IPS-18c (cell line): ENCODE measurements around the gene MARS1.

ENCODE experiments used
- H3K4me3 ChIP-seq: 2 replicates; pipeline ENCODE4 v1.7.0; 2013; ENCODE audit warnings: low read depth, mild to moderate bottlenecking, low read length, moderate library complexity; ENCODE audit not compliant: insufficient read depth
- H3K9me3 ChIP-seq: one replicate; pipeline ENCODE4 v1.6.1; 2013; ENCODE audit warnings: mild to moderate bottlenecking, low read length, moderate library complexity; ENCODE audit not compliant: control insufficient read depth, insufficient read depth

Gene MARS1

DNA sequence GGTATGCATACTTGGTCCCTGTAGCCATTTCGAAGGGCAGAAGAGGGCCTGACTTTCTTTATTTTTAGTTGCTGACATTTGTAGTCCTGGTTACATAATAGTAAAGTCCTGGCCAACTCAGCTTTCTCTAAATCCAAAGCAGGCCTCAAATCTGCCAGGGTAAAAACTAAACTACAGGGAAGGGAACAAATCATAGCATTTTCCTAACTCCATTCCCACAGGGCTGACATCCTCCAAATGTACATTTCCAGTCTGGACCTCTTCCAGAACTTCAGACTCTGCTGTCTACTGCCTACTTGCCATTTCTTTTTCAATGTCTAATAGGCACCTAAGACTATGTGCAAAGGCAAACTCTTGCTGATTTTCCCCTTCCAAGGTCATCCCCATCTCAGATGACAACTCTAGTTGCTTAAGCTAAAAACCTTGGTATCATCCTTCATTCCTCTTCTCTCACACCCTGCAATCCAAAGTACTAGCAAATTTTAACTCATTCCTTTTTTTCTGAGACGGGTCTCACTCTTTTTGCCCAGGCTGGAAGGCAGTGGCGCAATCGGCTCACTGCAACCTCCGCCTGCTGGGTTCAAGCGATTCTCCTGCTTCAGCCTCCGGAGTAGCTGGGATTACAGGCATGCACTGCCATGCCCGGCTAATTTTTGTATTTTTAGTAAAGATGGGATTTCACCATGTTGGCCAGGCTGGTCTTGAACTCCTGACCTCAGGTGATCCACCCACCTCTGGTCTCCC lies 30.5 kb downstream of the MARS1 start:
- Histone ChIP-seq H3K9me3 (no peaks in the 10 kb centered on the region), H3K4me3 (no peak overlapping the region)

GRCh38 chr12:57518920-57519795 lies 31.3 kb downstream of the MARS1 start:
- Histone ChIP-seq H3K9me3 (no peaks in the 10 kb centered on the region), H3K4me3 (peak overlapping the region; percentile 83)

DNA sequence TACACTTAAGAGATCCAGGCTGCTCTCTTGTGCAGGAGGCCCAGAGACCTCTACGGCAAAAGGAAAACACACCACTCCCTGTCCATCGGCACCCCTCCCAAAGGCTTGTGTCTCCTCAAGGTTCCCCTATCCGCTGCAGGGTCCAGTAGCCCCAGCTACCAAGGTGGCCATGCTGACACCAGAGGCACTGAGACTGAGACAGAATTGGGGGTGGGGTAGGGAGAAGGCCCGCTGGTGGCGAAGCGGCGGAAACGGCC lies 31.9 kb downstream of the MARS1 start:
- Histone ChIP-seq H3K4me3 (peak overlapping the region; percentile 83), H3K9me3 (no peaks in the 10 kb centered on the region)

GRCh38 chr12:57520053-57520818 lies 32.4 kb downstream of the MARS1 start, which contains the start of gene DDIT3:
Gene DDIT3 (minus strand): TSS chr12:57520514. CDS start chr12:57517406, 3,108 bp downstream.
- Histone ChIP-seq H3K9me3 (no peaks in the 10 kb centered on the region), H3K4me3 (peak within 1 kb of the TSS; percentile 83)

DNA sequence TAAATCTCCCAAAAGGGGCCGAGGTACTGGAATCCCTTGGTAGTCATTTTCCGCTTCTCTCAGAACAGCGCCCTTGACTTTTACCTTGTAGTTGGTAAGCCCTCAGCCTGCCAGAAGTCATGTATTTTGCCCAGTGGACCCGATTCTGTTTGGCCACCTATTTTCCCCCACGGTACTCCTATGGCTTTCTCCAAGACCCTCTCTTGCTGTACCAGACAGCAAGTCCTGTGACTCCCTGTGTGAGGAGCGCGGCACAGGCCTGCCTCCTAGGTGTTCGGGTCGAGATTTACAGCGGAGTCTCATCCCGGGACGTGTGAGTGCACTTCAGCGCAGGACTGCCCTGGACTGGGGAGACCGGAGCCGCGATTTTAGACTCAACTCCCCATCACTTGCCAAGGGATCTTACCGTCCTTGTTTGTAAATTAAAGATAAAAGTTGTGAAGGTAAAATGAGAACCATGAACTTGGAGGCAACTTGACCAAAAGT lies 33.7 kb downstream of the MARS1 start:
- H3K9me3 ChIP-seq = no peaks in the 10 kb centered on the region
- peak overlapping the region; percentile 49 for H3K4me3 ChIP-seq

GRCh38 chr12:57522011-57522886 lies 34.4 kb downstream of the MARS1 start, which contains the start of gene MBD6:
Gene MBD6 (plus strand): TSS chr12:57522824. CDS start chr12:57524304, 1,480 bp downstream.
- no peaks in the 10 kb centered on the region for H3K9me3 ChIP-seq
- H3K4me3 ChIP-seq = peak within 1 kb of the TSS; percentile 83

DNA sequence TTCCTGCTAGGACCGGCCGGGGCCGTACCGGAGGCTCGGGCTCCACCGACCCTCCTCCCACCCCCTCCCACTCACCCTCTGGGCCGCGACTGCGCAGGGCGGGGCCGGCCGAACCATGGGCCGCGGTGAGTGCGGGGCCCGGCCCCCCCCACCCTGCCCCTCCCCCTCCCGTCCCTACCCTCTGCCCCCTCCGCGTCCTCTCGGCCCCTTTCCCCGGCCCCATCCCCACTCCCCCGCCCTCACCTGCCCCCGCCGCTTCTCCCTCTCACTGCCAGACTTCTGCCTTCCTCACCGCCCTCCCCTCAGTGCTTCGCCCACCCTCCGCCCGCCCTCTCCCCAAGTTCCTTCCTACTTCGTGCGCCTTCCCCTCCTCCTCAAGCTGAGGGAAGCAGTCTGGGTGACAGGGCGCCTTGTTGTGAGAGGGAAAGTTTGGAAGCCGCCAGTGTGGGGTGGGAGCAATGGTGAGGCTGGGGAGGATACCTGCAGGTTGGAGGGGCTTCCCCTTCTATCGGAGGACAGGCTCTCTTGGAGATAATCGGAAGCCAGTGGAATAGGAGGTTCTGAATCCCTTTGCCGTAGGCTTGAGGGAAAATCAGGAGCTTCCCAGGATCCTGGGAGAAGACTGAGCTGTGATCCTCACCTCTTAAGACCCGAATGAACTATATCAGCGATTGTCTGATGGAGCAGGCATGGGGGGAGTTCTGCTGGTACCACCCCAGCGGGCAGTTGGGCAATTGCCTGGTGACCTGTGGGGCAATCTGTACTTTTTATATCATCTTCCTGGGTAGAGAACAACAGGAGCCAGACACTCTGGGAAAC lies 35.2 kb downstream of the MARS1 start:
- Histone ChIP-seq H3K9me3 (no peaks in the 10 kb centered on the region), H3K4me3 (peak overlapping the region; percentile 83)

GRCh38 chr12:57523706-57524614 lies 36.1 kb downstream of the MARS1 start:
- Histone ChIP-seq H3K9me3 (no peaks in the 10 kb centered on the region), H3K4me3 (peak overlapping the region; percentile 83)

- Histone ChIP-seq H3K4me3 (no peak overlapping the region), H3K9me3 (no peaks in the 10 kb centered on the region)
Measured at GRCh38 chr12:57524814-57525614, 37.1 kb downstream of the MARS1 start.

DNA sequence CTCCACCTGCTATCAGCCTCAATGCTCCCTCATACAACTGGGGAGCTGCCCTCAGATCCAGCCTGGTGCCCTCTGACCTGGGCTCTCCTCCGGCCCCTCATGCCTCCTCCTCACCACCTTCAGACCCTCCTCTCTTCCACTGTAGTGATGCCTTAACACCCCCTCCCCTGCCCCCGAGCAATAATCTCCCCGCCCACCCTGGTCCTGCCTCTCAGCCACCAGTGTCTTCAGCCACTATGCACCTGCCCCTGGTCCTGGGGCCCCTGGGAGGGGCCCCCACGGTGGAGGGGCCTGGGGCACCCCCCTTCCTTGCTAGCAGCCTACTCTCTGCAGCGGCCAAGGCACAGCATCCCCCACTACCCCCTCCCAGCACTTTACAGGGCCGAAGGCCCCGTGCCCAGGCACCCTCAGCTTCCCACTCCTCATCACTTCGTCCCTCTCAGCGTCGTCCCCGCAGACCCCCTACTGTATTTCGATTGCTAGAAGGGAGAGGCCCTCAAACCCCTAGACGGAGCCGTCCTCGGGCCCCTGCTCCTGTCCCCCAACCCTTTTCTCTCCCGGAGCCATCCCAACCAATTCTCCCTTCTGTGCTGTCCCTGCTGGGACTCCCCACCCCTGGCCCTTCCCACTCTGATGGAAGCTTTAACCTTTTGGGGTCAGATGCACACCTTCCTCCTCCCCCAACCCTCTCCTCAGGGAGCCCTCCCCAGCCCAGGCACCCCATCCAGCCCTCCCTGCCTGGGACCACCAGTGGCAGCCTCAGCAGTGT lies 37.9 kb downstream of the MARS1 start:
- H3K9me3 ChIP-seq = no peaks in the 10 kb centered on the region
- no peak overlapping the region for H3K4me3 ChIP-seq

GRCh38 chr12:57526477-57527126 lies 38.7 kb downstream of the MARS1 start:
- Histone ChIP-seq H3K9me3 (no peaks in the 10 kb centered on the region), H3K4me3 (no peak overlapping the region)

- Histone ChIP-seq H3K4me3 (no peak overlapping the region), H3K9me3 (no peaks in the 10 kb centered on the region)
Measured at GRCh38 chr12:57527184-57527583, 39.3 kb downstream of the MARS1 start.

- H3K4me3 ChIP-seq = no peak overlapping the region
- no peaks in the 10 kb centered on the region for H3K9me3 ChIP-seq
Measured at GRCh38 chr12:57528176-57528575, 40.3 kb downstream of the MARS1 start.
